Right cardiac atrium (tissue), 5 donors: ENCODE measurements around the gene MOV10L1. TPM values are rescaled to one million over a fixed set of nuclear protein-coding genes. Genes with fewer than 3 reads are reported as not detected.

ENCODE experiments used
- ATAC-seq, 2 donors: fragments of 200-7000 bp; cut with Tn5 transposase; one replicate each; pipeline versions ENCODE4 v1.8.0 to v1.9.1; 2020; ENCODE audit warnings: moderate library complexity in 2 of 2, mild to moderate bottlenecking in 1 of 2
- DNase-seq, 3 donors: peaks; one replicate each; pipeline ENCODE4 v3.0.0-alpha.2; 2020
- H3K27ac ChIP-seq: one replicate; pipeline ENCODE4 v1.5.1; 2013; ENCODE audit warnings: mild to moderate bottlenecking, low read length, control low read depth, moderate library complexity
- H3K27me3 ChIP-seq: one replicate; pipeline ENCODE4 v1.6.1; 2013; ENCODE audit not compliant: control insufficient read depth, insufficient read depth
- H3K4me1 ChIP-seq: one replicate; pipeline ENCODE4 v1.6.1; 2013; ENCODE audit warnings: low read length; ENCODE audit not compliant: control insufficient read depth, insufficient read depth
- H3K4me3 ChIP-seq: one replicate; pipeline ENCODE4 v1.5.1; 2013; ENCODE audit warnings: low read length, control low read depth
- H3K9me3 ChIP-seq: one replicate; pipeline ENCODE4 v1.6.1; 2013; ENCODE audit warnings: low read length; ENCODE audit not compliant: control insufficient read depth
- WGBS: extraction: QIAGEN DNeasy Blood & Tissue Kit; methylation state at CpG from one replicate; pipeline ENCODE4 v1.1.7; 2013; 5-methylcytosine and 5-hydroxymethylcytosine counted together
- intact Hi-C, 4 donors: fragments of 100-400 bp; cut with DNase I; formaldehyde crosslinking; loops; one replicate each; pipeline versions ENCODE4 v1.11.0 to v1.14.0; 2022 to 2023
- polyA plus RNA-seq: library from polyadenylated mRNA; stranded (reverse); fragments of 200-250 nt; gene quantifications from one replicate; pipeline ENCODE4 v1.2.3, GENCODE V29; 2013
- total RNA-seq, 4 donors: library from RNA; stranded (reverse); fragmentation: NEBNext Ultra II Directional; extraction: Animal tissue kit (Norgen Biotek cat#: 25700); gene quantifications; one replicate each; pipeline ENCODE4 v1.2.1, GENCODE V29; 2021
- donor health status: healthy with polysubstance abuse.
- donor health status: DM: no; HTN: yes; CAD: no.
- donor health status: DM: no; HTN: no; CAD: no.
- donor health status: DM: no; HTN: yes; CAD: no; lungs with severe emphysema.
- donor health status: DM: yes; HTN: yes; CAD: no.

The MOV10L1 gene
- total and polyA plus RNA-seq, 5 donors = 0.29 to 0.63 (median 0.53) TPM

- no peak overlapping the region for H3K27ac ChIP-seq
- no peak overlapping the region for H3K4me3 ChIP-seq
- ATAC-seq (no peak), DNase-seq (peak in 2 of 3 donors; percentile 18 to 35)
- intact Hi-C loops = no loop called here
- WGBS = 83% methylated on average over 17 of the region's 17 CpGs
- no peaks in the 10 kb centered on the region for H3K9me3 ChIP-seq
- no peaks in the 10 kb centered on the region for H3K4me1 ChIP-seq
- H3K27me3 ChIP-seq = no peaks in the 10 kb centered on the region
These were observed 41.0 kb upstream of the MOV10L1 start for GRCh38 chr22:50048836-50049235.

DNA sequence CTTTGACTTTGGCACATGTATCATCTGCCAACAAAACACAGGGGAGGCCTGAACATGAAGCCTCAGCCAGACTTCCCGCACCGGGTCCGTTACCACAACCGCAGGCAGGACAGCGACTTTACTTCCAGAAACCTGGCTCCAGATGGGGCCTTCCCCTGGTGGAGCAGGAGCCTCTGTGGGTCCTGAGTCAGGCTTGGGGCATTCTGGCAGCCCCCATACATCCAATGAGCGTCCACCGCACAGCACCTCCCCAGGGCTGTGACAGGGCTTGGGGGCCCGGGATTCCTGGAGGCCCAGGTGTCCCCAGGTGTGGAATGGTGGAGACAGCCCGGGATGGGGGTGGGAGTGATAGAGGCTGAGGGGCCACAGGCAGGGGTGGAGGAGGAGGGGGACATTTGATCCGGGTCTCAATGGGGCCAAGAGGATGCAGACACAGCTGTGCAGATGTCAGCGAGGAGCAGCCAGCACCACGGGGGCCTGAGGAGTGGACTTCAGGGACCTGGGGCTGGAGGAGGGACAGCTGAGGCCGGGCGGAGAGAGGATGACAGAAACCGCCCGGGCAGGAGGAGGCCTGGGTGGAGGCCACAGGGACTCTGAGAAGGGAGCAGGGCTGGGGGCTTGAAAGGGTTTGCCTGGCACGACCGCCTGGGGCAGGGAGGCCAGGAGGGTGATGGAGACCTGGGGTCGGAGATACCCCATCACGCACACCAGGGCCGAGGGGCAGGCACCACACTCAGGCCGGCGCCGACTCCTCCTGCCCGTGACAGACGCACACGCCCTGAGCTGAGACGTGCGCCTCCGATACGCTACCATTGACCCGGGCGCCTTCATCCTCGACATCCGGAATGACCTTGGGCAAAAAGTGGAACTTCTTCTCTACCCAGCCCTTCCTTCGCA, 40.3 kb upstream of the MOV10L1 start:
- Histone ChIP-seq H3K27me3 (no peaks in the 10 kb centered on the region), H3K9me3 (no peaks in the 10 kb centered on the region), H3K4me1 (no peaks in the 10 kb centered on the region), H3K27ac (no peak overlapping the region), H3K4me3 (no peak overlapping the region)
- intact Hi-C loops = no loop called here
- ATAC-seq (no peak), DNase-seq (peak in 2 of 3 donors; percentile 15 to 44)
- WGBS = 88% methylated on average over 36 of the region's 36 CpGs

DNA sequence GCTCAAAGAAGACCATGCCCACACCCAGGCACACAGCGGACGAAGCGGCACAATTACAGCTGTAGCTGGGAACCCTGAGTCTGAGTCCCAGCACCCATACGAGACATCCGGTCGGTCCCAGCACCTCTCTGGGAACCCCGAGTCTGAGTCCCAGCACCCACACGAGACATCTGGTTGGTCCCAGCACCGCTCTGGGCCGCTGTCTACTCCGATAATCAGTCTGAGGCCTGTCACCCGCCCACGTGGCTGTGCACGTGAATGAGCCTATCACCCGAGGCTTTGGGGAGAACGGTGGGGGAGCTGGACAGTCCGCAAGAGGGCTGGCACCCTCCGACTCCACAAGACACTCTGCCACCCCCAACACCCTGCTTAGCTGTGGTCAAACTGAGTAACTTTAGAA, 37.9 kb upstream of the MOV10L1 start:
- H3K27me3 ChIP-seq = no peaks in the 10 kb centered on the region
- 90% methylated on average over 18 of the region's 18 CpGs for WGBS
- no peaks in the 10 kb centered on the region for H3K4me1 ChIP-seq
- intact Hi-C loops = no loop called here
- no peak overlapping the region for H3K4me3 ChIP-seq
- no peak for ATAC-seq
- no peak overlapping the region for H3K27ac ChIP-seq
- DNase-seq = peak in 2 of 3 donors; percentile 27 to 34
- H3K9me3 ChIP-seq = no peaks in the 10 kb centered on the region

DNA sequence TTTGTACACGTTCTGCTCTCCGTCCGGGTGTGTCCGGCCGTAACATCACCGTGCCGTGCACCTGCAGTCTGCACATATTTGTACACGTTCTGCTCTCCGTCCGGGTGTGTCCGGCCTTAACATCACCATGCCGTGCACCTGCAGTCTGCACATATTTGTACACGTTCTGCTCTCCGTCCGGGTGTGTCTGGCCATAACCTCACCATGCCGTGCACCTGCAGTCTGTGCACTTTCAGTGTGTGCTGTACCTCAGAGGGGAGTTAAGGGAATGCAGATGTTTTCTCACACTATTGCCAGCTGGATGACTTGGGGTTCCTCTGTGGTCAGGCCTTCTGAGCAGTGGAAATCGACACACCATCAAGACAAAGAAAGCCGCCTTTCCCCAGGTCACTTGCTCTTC, 35.9 kb upstream of the MOV10L1 start:
- Histone ChIP-seq H3K4me3 (no peak overlapping the region), H3K27me3 (no peaks in the 10 kb centered on the region), H3K4me1 (no peaks in the 10 kb centered on the region), H3K9me3 (no peaks in the 10 kb centered on the region), H3K27ac (no peak overlapping the region)
- DNase-seq (peak in 2 of 3 donors; percentile 1 to 9), ATAC-seq (no peak)
- intact Hi-C loops = no loop called here
- WGBS = 94% methylated on average over 18 of the region's 18 CpGs

DNA sequence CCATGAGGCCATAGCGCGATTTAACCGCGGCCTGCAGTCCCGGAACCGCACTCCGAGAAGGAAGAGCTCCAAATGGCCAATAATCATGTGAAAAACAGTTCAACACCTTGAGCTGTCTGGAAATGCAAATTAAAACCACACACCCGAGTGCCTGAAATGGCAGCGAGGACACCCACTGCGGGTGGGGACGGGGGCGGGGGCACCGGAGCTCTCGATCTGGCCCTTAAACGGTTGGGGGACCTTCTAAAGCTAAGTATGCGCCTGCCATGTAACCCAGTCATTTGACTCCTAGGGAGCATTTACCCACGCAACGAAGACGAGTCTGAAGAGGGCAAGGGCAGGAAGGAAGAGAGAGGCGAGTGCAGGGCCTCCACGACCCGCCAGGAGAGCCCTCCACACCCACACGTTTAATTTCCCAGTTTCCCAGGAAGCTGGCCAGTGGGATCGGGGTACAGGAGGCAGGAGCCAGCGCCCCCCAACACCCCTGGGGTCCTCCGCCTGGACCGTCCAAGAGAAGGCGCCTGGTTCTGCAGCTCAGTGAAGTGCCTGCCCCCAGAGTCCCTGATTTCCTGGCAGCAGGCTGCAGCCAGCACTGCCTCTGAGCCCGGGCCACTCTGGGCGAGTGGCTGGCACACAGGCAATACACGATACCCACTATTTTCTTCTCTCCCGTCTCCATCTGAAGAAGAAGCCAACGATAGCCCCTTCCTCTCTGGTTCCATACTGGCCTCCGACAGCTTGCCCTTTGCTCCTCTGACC, 33.4 kb upstream of the MOV10L1 start:
- Histone ChIP-seq H3K27ac (no peak overlapping the region), H3K27me3 (no peaks in the 10 kb centered on the region), H3K4me1 (no peaks in the 10 kb centered on the region), H3K4me3 (no peak overlapping the region), H3K9me3 (no peaks in the 10 kb centered on the region)
- ATAC-seq = no peak
- DNase-seq = peak in 2 of 3 donors; percentile 5 to 47
- 76% methylated on average over 34 of the region's 34 CpGs for WGBS
- intact Hi-C loops = no loop called here

GRCh38 chr22:50057278-50058060, 32.3 kb upstream of the MOV10L1 start:
- no peak overlapping the region for H3K4me3 ChIP-seq
- H3K9me3 ChIP-seq = no peaks in the 10 kb centered on the region
- 88% methylated on average over 14 of the region's 14 CpGs for whole genome bisulfite sequencing
- DNase-seq (peak in 2 of 3 donors; percentile 37 to 41), ATAC-seq (no peak)
- H3K27ac ChIP-seq = no peak overlapping the region
- no peaks in the 10 kb centered on the region for H3K27me3 ChIP-seq
- intact Hi-C loops = no loop called here
- no peaks in the 10 kb centered on the region for H3K4me1 ChIP-seq

DNA sequence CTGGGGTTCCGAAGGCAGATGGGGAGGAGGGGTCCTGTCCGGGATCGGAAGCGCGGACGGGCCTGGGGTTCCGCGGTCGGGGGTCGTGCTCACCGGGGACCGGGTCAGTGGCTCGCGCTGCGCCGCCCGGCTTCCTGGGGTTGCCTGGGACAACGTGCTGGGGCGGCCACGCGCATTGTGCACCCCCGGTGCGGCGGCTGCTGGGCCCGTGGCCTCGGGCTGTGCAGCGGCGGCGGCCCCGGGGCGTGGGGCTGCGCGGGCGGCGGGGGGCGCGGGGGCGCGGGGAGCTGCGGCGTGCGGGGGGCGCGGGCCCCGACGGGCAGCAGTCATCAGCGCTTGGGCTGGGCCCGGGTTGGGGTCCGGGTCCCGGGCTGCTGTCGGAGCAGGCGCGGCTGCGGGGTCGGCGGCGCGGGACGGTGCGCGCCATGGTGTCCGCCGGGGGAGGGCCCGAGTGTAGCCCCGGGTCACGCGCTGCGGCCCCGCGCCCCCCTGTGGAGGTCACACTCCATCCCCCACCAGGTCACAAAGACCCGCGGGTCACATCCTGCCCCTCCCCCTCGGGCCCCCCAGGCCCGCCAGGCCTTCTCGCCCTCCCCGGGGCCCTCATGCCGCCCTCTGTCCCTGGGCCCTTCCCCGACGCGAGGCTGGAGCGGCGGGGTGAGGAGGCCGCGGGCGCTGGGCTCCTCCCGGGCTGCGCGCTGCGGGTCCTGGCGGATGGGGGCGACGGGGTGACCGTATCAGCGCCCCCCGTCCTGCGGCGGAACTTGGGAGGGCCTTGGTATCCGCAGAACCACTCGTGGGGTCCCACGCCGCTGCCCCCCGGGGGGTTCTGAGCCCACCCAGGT, 31.5 kb upstream of the MOV10L1 start, which contains the start of gene TTLL8:
TTLL8 (minus strand) TSS at position 238 of the 845 bp plus-strand sequence.
- Histone ChIP-seq H3K27ac (no peak within 1 kb of the TSS), H3K27me3 (no peaks in the 10 kb centered on the region), H3K9me3 (no peaks in the 10 kb centered on the region), H3K4me1 (no peaks in the 10 kb centered on the region), H3K4me3 (peak within 1 kb of the TSS; percentile 6)
- WGBS = 10% methylated on average over 102 of the region's 102 CpGs
- peak in 2 of 3 donors; percentile 44 to 55 for DNase-seq
- peak in 1 of 2 donors; percentile 28 for ATAC-seq
- intact Hi-C loops = no loop called here

DNA sequence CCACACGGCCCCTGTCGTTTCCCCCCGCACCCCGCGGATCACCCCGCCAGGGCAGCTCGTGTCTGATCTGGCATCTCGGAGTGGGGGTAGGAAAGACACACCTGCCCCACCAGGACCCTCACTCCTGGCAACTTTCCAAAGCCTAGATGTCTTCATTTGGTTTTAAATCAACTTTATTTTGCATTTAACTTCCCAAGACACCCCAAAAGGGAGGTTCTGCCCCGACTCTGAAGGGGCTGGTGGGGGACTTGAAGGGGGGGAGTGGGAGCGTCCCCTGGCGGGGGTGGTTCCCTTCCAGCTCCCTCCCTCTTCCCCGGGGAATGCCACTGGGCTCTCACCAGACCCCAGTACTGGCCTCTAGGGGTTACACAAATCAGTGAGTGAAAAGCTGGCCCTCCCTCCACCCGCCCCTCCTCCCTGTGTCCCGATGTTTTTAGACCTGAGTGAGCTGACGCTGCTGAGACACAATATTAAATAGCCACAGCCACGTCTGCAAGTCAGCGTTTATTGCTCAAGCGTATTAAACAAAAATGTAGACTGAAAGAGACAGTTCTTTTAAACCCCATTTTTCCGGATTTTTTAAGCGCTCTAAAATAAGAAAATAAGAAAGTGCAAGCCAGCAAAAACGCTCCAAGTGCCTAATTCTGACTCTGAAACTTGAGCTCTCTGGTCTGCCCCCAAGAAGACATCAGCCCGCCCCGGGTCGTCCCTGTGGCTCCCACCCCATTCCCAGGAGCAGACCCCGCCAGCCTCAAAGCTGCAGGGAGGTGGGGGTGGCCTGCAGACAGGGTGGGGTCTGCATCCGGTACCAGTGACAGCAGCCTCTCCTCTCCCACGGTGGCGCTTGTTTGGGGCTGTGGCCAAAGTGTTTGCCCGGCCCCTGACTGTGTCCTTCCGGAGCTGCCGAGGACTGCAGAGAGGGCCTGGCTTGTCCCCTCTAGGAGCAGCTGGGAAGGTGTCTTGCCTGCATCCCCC, 30.6 kb upstream of the MOV10L1 start:
- Histone ChIP-seq H3K4me1 (no peaks in the 10 kb centered on the region), H3K27ac (no peak overlapping the region), H3K9me3 (no peaks in the 10 kb centered on the region), H3K27me3 (no peaks in the 10 kb centered on the region), H3K4me3 (peak overlapping the region; percentile 6)
- peak in 1 of 2 donors; percentile 31 for ATAC-seq
- DNase-seq = peak in 2 of 3 donors; percentile 46 to 48
- WGBS = 9% methylated on average over 31 of the region's 31 CpGs
- intact Hi-C loops = no loop called here

GRCh38 chr22:50059881-50060262, 29.9 kb upstream of the MOV10L1 start:
- no peak overlapping the region for H3K4me3 ChIP-seq
- H3K27ac ChIP-seq = no peak overlapping the region
- intact Hi-C loops = no loop called here
- no peaks in the 10 kb centered on the region for H3K9me3 ChIP-seq
- DNase-seq (peak in 1 of 3 donors; percentile 25), ATAC-seq (no peak)
- no peaks in the 10 kb centered on the region for H3K4me1 ChIP-seq
- 89% methylated on average over 7 of the region's 7 CpGs for WGBS
- no peaks in the 10 kb centered on the region for H3K27me3 ChIP-seq
